ENCODE results near the gene KIF23. TPM values are rescaled to one million over a fixed set of nuclear protein-coding genes. Genes with fewer than 3 reads are reported as not detected.
"Not testable (repeated sequence)": the region's sequence is repeated elsewhere in the genome, so short reads cannot be mapped to it uniquely, and the experiment has no call there.

KIF23 gene
- total RNA-seq, 1 donor from 2014 or later = 12.0 TPM

- DNase-seq (ENCODE audit: low read depth) = no peak
These were observed 20.5 kb downstream of the KIF23 start for GRCh38 chr15:69434679-69435078.

GRCh38 chr15:69435985-69436384, 21.8 kb downstream of the KIF23 start:
- DNase-seq (ENCODE audit: low read depth) = no peak

- no peak for DNase-seq (ENCODE audit: low read depth)
These were observed 22.8 kb downstream of the KIF23 start for GRCh38 chr15:69436951-69437350.

GRCh38 chr15:69439623-69440022, 25.5 kb downstream of the KIF23 start:
- DNase-seq (ENCODE audit: low read depth) = no peak

GRCh38 chr15:69443032-69443611, 29.0 kb downstream of the KIF23 start:
- DNase-seq (ENCODE audit: low read depth) = no peak

GRCh38 chr15:69444686-69445085, 30.5 kb downstream of the KIF23 start:
- no peak for DNase-seq (ENCODE audit: low read depth)

GRCh38 chr15:69446953-69447352, 32.8 kb downstream of the KIF23 start:
- no peak for DNase-seq (ENCODE audit: low read depth)

- not testable (repeated sequence) for DNase-seq (ENCODE audit: low read depth)
These were observed 36.1 kb downstream of the KIF23 start for GRCh38 chr15:69450221-69450620.

- no peak for DNase-seq (ENCODE audit: low read depth)
These were observed 37.0 kb downstream of the KIF23 start for GRCh38 chr15:69450968-69451695.

- DNase-seq (ENCODE audit: low read depth) = no peak
These were observed 38.0 kb downstream of the KIF23 start for GRCh38 chr15:69451951-69452691.

- peak; percentile 97 for DNase-seq (ENCODE audit: low read depth)
These were observed 38.8 kb downstream of the KIF23 start, which contains the start of gene RPLP1 for GRCh38 chr15:69452692-69453521. Gene RPLP1, plus strand, starts transcription at chr15:69452818. Its CDS starts 131 bp downstream, at chr15:69452949.

GRCh38 chr15:69454953-69455352, 40.8 kb downstream of the KIF23 start:
- no peak for DNase-seq (ENCODE audit: low read depth)

- DNase-seq (ENCODE audit: low read depth) = no peak
These were observed 42.3 kb downstream of the KIF23 start for GRCh38 chr15:69456208-69457166.

- DNase-seq (ENCODE audit: low read depth) = peak; percentile 75
These were observed 43.4 kb downstream of the KIF23 start for GRCh38 chr15:69457304-69458280.

GRCh38 chr15:69459066-69459465, 44.9 kb downstream of the KIF23 start:
- DNase-seq (ENCODE audit: low read depth) = no peak

- DNase-seq (ENCODE audit: low read depth) = no peak
These were observed 46.3 kb downstream of the KIF23 start for GRCh38 chr15:69460481-69460880.

- DNase-seq (ENCODE audit: low read depth) = no peak
These were observed 47.9 kb downstream of the KIF23 start for GRCh38 chr15:69462030-69462492.

GRCh38 chr15:69462493-69463181, 48.5 kb downstream of the KIF23 start:
- DNase-seq (ENCODE audit: low read depth) = peak; percentile 98

All from myocyte (in vitro differentiated cells).